ENCODE measurements around the gene C2orf81.

Gene C2orf81

DNA sequence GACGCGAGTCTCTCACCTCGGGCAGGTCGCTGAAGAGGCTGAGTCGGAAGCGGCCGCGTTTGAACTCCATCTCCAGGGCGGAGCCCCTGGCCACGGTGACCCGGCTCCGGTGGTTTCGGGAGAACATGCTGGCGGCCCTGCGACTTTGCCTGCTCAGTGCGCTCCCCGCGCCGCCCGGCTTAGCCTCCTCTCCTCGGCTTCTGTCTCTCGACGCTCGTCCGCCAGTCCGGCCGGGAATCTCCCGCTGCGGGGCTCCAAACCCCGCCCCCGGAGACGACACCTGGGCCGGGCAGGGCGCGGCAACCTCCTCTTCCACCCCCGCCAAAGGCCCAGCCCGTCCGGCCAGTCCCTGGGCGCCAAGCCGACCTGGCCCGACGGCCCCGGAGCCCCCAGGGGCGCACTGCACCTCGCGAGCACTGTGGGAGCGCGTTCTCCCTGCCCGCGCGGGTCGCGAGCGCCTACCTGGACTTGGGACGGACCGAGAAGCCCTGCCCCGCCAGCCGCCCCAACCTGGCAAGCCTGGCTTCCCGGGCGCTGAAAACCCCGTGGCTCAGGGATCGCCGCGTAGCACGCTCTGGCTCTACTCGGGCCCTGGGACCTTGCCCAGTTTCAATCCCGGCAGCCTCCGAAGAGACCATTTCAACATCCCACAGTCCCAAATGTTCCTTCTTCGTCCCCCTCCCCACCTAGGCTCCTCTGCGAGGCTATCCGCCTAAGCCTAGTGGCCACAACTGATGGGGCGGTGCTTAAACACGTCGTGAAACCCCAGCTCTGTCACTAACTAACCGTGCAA lies 20.5 kb upstream of the C2orf81 start, which contains the start of gene RTKN:
TSS of gene RTKN (minus strand) at position 248 of the 793 bp plus-strand sequence. CDS start at position 127, 121 bp downstream.
- H3K4me1 ChIP-seq (ENCODE audit: low read length), result peaks cover 5% of the 10 kb centered on the region
- peak within 1 kb of the TSS; percentile 89 for H3K4me2 ChIP-seq (ENCODE audit: low read depth, low read length)
- peak within 1 kb of the TSS; percentile 58 for H3K4me3 ChIP-seq (ENCODE audit: low read length)
- H3K9me3 ChIP-seq (replicated peaks; ENCODE audit: insufficient read depth, low read length), result no peaks in the 10 kb centered on the region
- peak within 1 kb of the TSS; percentile 98 for H2AFZ ChIP-seq (ENCODE audit: low read length)
- H3K9me2 ChIP-seq (replicated peaks; ENCODE audit: insufficient read depth, low read length), result no peaks in the 10 kb centered on the region
- H3K36me3 ChIP-seq (replicated peaks; ENCODE audit: insufficient read depth, low read length), result no peaks in the 10 kb centered on the region
- H4K20me1 ChIP-seq (ENCODE audit: insufficient read depth, low read length), result no peaks in the 10 kb centered on the region
- H3K27ac ChIP-seq (ENCODE audit: low read length), result no peak within 1 kb of the TSS
- TF ChIP-seq EZH2phosphoT487 (IDR thresholded peaks at IDR 0.05; ENCODE audit: low read length), result no peak
- TF ChIP-seq EZH2 (optimal IDR thresholded peaks at IDR 0.05; ENCODE audit: low read depth, low read length), result no peak
- TF ChIP-seq, protein P1, sequence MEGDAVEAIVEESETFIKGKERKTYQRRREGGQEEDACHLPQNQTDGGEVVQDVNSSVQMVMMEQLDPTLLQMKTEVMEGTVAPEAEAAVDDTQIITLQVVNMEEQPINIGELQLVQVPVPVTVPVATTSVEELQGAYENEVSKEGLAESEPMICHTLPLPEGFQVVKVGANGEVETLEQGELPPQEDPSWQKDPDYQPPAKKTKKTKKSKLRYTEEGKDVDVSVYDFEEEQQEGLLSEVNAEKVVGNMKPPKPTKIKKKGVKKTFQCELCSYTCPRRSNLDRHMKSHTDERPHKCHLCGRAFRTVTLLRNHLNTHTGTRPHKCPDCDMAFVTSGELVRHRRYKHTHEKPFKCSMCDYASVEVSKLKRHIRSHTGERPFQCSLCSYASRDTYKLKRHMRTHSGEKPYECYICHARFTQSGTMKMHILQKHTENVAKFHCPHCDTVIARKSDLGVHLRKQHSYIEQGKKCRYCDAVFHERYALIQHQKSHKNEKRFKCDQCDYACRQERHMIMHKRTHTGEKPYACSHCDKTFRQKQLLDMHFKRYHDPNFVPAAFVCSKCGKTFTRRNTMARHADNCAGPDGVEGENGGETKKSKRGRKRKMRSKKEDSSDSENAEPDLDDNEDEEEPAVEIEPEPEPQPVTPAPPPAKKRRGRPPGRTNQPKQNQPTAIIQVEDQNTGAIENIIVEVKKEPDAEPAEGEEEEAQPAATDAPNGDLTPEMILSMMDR (IDR thresholded peaks at IDR 0.05; ENCODE audit: low read length), result no peak
- no peak within 1 kb of the TSS for H3K9ac ChIP-seq (ENCODE audit: low read length)
- no peaks in the 10 kb centered on the region for H3K79me2 ChIP-seq (ENCODE audit: low read length)
- peaks cover 31% of the 10 kb centered on the region for H3K27me3 ChIP-seq (replicated peaks; ENCODE audit: insufficient read depth, low read length)
- peak; percentile 37 for DNase-seq
- no peaks in the 10 kb centered on the region for H3F3A ChIP-seq (ENCODE audit: insufficient read depth, low read length)

DNA sequence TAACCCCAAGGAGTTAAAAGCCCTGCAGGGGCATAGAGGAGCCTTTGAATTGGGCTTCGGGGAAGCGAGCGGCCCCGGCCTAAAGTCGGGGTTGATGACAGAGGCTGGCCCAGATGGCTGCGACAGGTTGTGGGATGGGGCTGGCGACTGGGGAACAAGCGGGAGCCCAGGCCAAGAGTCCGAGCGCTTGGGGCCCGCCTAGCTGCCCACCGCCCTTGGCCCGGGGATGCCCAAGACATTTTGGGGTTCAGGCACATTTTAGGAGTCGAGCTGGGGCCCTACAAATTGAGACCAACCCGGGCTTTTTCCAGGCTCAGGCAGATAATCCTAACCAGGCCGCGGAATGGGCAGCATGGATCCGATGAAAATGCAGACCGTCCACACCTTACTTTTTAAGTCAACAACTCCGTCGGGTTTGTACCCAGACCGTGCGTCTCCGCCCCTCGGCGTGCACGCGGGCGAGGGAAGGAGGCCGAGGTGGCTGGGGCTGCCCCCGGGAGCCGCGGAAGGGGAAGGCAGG lies 19.8 kb upstream of the C2orf81 start:
- Histone ChIP-seq H3K27ac (ENCODE audit: low read length) (no peak overlapping the region), H3K79me2 (ENCODE audit: low read length) (no peaks in the 10 kb centered on the region), H3F3A (ENCODE audit: insufficient read depth, low read length) (no peaks in the 10 kb centered on the region), H3K4me1 (ENCODE audit: low read length) (peaks cover 5% of the 10 kb centered on the region), H2AFZ (ENCODE audit: low read length) (peak overlapping the region; percentile 98), H4K20me1 (ENCODE audit: insufficient read depth, low read length) (no peaks in the 10 kb centered on the region), H3K4me3 (ENCODE audit: low read length) (peak overlapping the region; percentile 40; the same call in 1 of the 2 replicates), H3K9me2 (replicated peaks; ENCODE audit: insufficient read depth, low read length) (no peaks in the 10 kb centered on the region), H3K36me3 (replicated peaks; ENCODE audit: insufficient read depth, low read length) (no peaks in the 10 kb centered on the region), H3K4me2 (ENCODE audit: low read depth, low read length) (peak overlapping the region; percentile 85), H3K27me3 (replicated peaks; ENCODE audit: insufficient read depth, low read length) (peaks cover 31% of the 10 kb centered on the region), H3K9me3 (replicated peaks; ENCODE audit: insufficient read depth, low read length) (no peaks in the 10 kb centered on the region), H3K9ac (ENCODE audit: low read length) (no peak overlapping the region)
- TF ChIP-seq, protein P1 (IDR thresholded peaks at IDR 0.05; ENCODE audit: low read length), result no peak
- no peak for TF ChIP-seq EZH2phosphoT487 (IDR thresholded peaks at IDR 0.05; ENCODE audit: low read length)
- no peak for TF ChIP-seq EZH2 (optimal IDR thresholded peaks at IDR 0.05; ENCODE audit: low read depth, low read length)
- no peak for DNase-seq

DNA sequence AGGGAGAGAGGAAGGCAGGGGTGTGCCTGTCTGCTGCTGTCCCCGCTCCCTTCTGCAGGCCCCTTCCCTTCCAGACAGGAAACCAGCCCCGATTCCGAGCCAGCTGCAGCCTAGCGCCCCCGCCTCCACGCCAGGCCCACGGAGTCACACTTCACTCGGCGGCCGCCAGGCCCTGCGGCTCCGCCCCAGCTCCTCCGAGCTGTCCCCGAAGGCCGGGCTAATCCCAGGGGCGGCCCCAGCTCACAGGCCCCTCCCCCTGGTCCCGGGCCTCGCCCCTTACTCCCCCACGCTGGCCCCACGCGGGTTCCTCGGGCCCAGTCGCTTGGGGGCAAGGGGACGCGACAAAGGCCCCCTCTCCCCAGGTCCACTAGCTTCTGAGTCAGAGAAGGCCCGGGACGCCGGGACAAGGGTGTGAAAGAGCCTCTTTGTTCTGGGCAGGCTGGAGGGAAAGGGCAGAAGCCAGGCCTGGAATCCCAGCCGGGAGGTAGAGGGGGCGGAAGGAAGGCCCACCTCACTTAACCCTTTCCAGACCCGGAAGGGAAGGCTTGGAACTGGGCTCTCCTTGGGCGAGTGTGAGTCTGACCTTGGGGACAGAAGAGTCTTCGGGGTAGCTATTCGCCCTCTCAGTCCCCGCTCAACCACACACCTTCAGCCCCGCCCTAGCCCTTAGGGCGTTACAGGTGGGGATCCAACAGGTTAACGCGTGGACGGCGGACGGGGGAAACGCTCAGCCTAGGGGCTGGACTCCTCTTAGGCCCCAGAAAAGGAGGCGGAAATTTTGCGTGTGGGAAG lies 19.2 kb upstream of the C2orf81 start:
- H3K9ac ChIP-seq (ENCODE audit: low read length), result peak overlapping the region; percentile 49; the same call in 1 of the 2 replicates
- peak overlapping the region; percentile 89 for H3K4me2 ChIP-seq (ENCODE audit: low read depth, low read length)
- H3K4me1 ChIP-seq (ENCODE audit: low read length), result peaks cover 5% of the 10 kb centered on the region
- peak; percentile 47 for DNase-seq
- H3K4me3 ChIP-seq (ENCODE audit: low read length), result peak overlapping the region; percentile 58
- H3K27me3 ChIP-seq (replicated peaks; ENCODE audit: insufficient read depth, low read length), result peaks cover 31% of the 10 kb centered on the region
- no peaks in the 10 kb centered on the region for H3K79me2 ChIP-seq (ENCODE audit: low read length)
- H3K9me2 ChIP-seq (replicated peaks; ENCODE audit: insufficient read depth, low read length), result no peaks in the 10 kb centered on the region
- H3K9me3 ChIP-seq (replicated peaks; ENCODE audit: insufficient read depth, low read length), result no peaks in the 10 kb centered on the region
- H3K36me3 ChIP-seq (replicated peaks; ENCODE audit: insufficient read depth, low read length), result no peaks in the 10 kb centered on the region
- no peaks in the 10 kb centered on the region for H3F3A ChIP-seq (ENCODE audit: insufficient read depth, low read length)
- no peak overlapping the region for H3K27ac ChIP-seq (ENCODE audit: low read length)
- peak overlapping the region; percentile 98 for H2AFZ ChIP-seq (ENCODE audit: low read length)
- TF ChIP-seq, protein P1 (IDR thresholded peaks at IDR 0.05; ENCODE audit: low read length), result no peak
- no peak for TF ChIP-seq EZH2phosphoT487 (IDR thresholded peaks at IDR 0.05; ENCODE audit: low read length)
- no peak for TF ChIP-seq EZH2 (optimal IDR thresholded peaks at IDR 0.05; ENCODE audit: low read depth, low read length)
- no peaks in the 10 kb centered on the region for H4K20me1 ChIP-seq (ENCODE audit: insufficient read depth, low read length)

All from MM.1S (cell line).